MM.1S (cell line): ENCODE results near the gene ATXN1.

Experiments used
- DNase-seq: peaks from one replicate; pipeline ENCODE4 v3.0.0-alpha.2; 2015
- H2AFZ ChIP-seq: fragments of 300-600 bp; sonication (generic); 2 replicates; pipeline ENCODE4 v1.6.0; 2016; ENCODE audit warnings: antibody characterized with exemption, low read length
- H3F3A ChIP-seq: fragments of 300-600 bp; sonication (generic); 2 replicates; pipeline ENCODE4 v1.6.1; 2016; ENCODE audit warnings: mild to moderate bottlenecking, antibody characterized with exemption, low read length, moderate library complexity, mixed read lengths; ENCODE audit not compliant: insufficient read depth
- H3K27ac ChIP-seq: fragments of 300-600 bp; sonication (generic); 2 replicates; pipeline ENCODE4 v1.5.1; 2016; ENCODE audit warnings: mild to moderate bottlenecking, low read length
- H3K27me3 ChIP-seq: fragments of 300-600 bp; sonication (generic); replicated peaks from 2 replicates; pipeline ENCODE4 v1.6.0; 2016; ENCODE audit warnings: low read length; ENCODE audit not compliant: insufficient read depth
- H3K36me3 ChIP-seq: fragments of 300-600 bp; sonication (generic); replicated peaks from 2 replicates; pipeline ENCODE4 v1.6.1; 2016; ENCODE audit warnings: mild to moderate bottlenecking, low read length, mixed read lengths; ENCODE audit not compliant: insufficient read depth
- H3K4me1 ChIP-seq: fragments of 300-600 bp; sonication (generic); 2 replicates; pipeline ENCODE4 v1.6.1; 2016; ENCODE audit warnings: low read length, mixed read lengths
- H3K4me2 ChIP-seq: fragments of 300-600 bp; sonication (generic); 2 replicates; pipeline ENCODE4 v1.6.0; 2016; ENCODE audit warnings: low read depth, low read length
- H3K4me3 ChIP-seq: fragments of 300-600 bp; sonication (generic); 2 replicates; pipeline ENCODE4 v1.5.1; 2016; ENCODE audit warnings: low read length, mixed read lengths
- H3K79me2 ChIP-seq: fragments of 300-600 bp; sonication (generic); 2 replicates; pipeline ENCODE4 v1.6.1; 2016; ENCODE audit warnings: mixed run types, low read length, mixed read lengths
- H3K9ac ChIP-seq: fragments of 300-600 bp; sonication (generic); 2 replicates; pipeline ENCODE4 v1.6.1; 2016; ENCODE audit warnings: low read length, mixed read lengths
- H3K9me2 ChIP-seq: fragments of 300-600 bp; sonication (generic); replicated peaks from 2 replicates; pipeline ENCODE4 v1.6.1; 2016; ENCODE audit warnings: mild to moderate bottlenecking, low read length, mixed read lengths; ENCODE audit not compliant: insufficient read depth
- H3K9me3 ChIP-seq: fragments of 300-600 bp; sonication (generic); replicated peaks from 2 replicates; pipeline ENCODE4 v1.6.1; 2016; ENCODE audit warnings: mild to moderate bottlenecking, low read length, mixed read lengths; ENCODE audit not compliant: insufficient read depth
- H4K20me1 ChIP-seq: fragments of 300-600 bp; sonication (generic); 2 replicates; pipeline ENCODE4 v1.6.1; 2016; ENCODE audit warnings: mild to moderate bottlenecking, low read length, moderate library complexity, mixed read lengths; ENCODE audit not compliant: insufficient read depth
- EZH2 ChIP-seq: fragments of 300-600 bp; sonication (generic); optimal IDR thresholded peaks from 2 replicates; pipeline ENCODE3; 2017; ENCODE audit warnings: low read depth, mild to moderate bottlenecking, antibody characterized with exemption, low read length, mixed read lengths
- EZH2phosphoT487 ChIP-seq: fragments of 300-600 bp; sonication (generic); IDR thresholded peaks from 2 replicates; pipeline ENCODE4 v1.6.1; 2018; ENCODE audit warnings: antibody characterized with exemption, low read length
- TF ChIP-seq, protein P1 (sequence below): fragments of 300-600 bp; sonication (generic); IDR thresholded peaks from 2 replicates; pipeline ENCODE4 v1.5.1; 2016; ENCODE audit warnings: antibody characterized with exemption, low read length, mixed read lengths

The ATXN1 gene

DNA sequence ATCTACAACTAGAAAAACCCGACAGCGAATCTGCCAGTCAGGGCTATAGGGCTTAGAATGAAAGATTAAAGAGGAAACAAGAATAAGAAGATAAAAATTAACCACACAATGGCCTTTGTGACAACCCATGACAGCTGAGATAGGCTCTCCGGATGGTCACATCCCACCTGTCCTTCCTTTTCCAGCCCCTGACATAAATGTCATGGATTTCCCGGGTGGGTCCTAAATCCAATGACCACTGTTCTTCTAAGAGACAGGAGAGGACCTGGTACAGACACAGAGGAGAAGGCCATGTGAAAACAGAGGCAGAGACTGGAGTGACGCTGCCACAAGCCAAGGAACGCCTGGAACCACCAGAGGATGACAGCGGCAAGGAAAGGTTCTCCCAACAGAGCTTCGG lies 41.8 kb downstream of the ATXN1 start:
- no peaks in the 10 kb centered on the region for H4K20me1 ChIP-seq
- no peaks in the 10 kb centered on the region for H3K9me2 ChIP-seq
- no peak overlapping the region for H3K4me3 ChIP-seq
- H3K27ac ChIP-seq = no peak overlapping the region
- no peaks in the 10 kb centered on the region for H3K27me3 ChIP-seq
- no peaks in the 10 kb centered on the region for H3K9me3 ChIP-seq
- H3K4me1 ChIP-seq = no peaks in the 10 kb centered on the region
- no peaks in the 10 kb centered on the region for H3K36me3 ChIP-seq
- H3K9ac ChIP-seq = no peak overlapping the region
- no peak overlapping the region for H2AFZ ChIP-seq
- no peak for DNase-seq
- TF ChIP-seq EZH2 = no peak
- TF ChIP-seq EZH2phosphoT487 = no peak
- TF ChIP-seq, protein P1, sequence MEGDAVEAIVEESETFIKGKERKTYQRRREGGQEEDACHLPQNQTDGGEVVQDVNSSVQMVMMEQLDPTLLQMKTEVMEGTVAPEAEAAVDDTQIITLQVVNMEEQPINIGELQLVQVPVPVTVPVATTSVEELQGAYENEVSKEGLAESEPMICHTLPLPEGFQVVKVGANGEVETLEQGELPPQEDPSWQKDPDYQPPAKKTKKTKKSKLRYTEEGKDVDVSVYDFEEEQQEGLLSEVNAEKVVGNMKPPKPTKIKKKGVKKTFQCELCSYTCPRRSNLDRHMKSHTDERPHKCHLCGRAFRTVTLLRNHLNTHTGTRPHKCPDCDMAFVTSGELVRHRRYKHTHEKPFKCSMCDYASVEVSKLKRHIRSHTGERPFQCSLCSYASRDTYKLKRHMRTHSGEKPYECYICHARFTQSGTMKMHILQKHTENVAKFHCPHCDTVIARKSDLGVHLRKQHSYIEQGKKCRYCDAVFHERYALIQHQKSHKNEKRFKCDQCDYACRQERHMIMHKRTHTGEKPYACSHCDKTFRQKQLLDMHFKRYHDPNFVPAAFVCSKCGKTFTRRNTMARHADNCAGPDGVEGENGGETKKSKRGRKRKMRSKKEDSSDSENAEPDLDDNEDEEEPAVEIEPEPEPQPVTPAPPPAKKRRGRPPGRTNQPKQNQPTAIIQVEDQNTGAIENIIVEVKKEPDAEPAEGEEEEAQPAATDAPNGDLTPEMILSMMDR = no peak
- H3K79me2 ChIP-seq = peaks cover 12% of the 10 kb centered on the region; the same call in 1 of the 2 replicates
- no peaks in the 10 kb centered on the region for H3F3A ChIP-seq
- no peak overlapping the region for H3K4me2 ChIP-seq

- no peaks in the 10 kb centered on the region for H3K4me1 ChIP-seq
- H3K4me3 ChIP-seq = no peak overlapping the region
- no peak overlapping the region for H3K9ac ChIP-seq
- no peaks in the 10 kb centered on the region for H3F3A ChIP-seq
- H3K36me3 ChIP-seq = no peaks in the 10 kb centered on the region
- H2AFZ ChIP-seq = no peak overlapping the region
- H3K79me2 ChIP-seq = peaks cover 12% of the 10 kb centered on the region; the same call in 1 of the 2 replicates
- no peak overlapping the region for H3K4me2 ChIP-seq
- TF ChIP-seq EZH2 (no peak), EZH2phosphoT487 (no peak)
- TF ChIP-seq, protein P1 = no peak
- H3K27me3 ChIP-seq = no peaks in the 10 kb centered on the region
- H3K9me2 ChIP-seq = no peaks in the 10 kb centered on the region
- no peaks in the 10 kb centered on the region for H4K20me1 ChIP-seq
- no peaks in the 10 kb centered on the region for H3K9me3 ChIP-seq
- H3K27ac ChIP-seq = no peak overlapping the region
- no peak for DNase-seq
Observed at GRCh38 chr6:16718356-16718755, 42.9 kb downstream of the ATXN1 start.

DNA sequence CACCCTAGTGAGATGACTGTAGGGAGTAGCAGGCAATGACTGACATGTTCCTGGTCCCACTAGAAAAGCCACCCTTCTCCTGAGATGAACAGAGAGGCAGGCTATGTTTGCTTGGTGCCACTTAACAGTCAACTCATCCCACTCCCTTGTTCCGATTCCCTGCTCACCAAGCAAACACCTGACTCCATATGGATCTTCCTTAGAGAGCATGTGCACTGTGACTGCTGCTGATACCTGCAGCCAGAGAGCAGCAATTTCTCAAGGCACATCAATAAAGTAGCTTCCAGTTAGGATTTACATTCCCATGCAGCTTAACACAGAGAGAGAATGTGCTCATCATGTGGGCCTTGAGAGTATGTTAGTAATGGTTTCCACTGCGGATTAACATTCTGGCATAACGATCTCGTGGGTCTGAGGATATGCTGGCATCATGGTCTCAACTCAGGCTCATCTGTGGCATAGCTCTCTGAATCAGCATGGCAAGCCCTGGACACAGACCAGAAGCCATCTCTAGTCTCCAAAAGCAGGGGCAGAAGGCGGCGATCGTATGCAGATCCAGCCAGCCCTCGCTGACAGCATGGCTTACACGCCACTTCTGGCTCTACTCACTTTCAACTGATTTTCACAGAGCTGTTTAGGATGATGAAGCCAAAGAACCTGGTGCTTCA lies 43.9 kb downstream of the ATXN1 start:
- no peak overlapping the region for H3K9ac ChIP-seq
- H3K27me3 ChIP-seq = no peaks in the 10 kb centered on the region
- peaks cover 6% of the 10 kb centered on the region; the same call in 1 of the 2 replicates for H3K79me2 ChIP-seq
- TF ChIP-seq EZH2phosphoT487 = no peak
- TF ChIP-seq, protein P1 = no peak
- no peak for TF ChIP-seq EZH2
- no peak overlapping the region for H2AFZ ChIP-seq
- no peak for DNase-seq
- H3K9me2 ChIP-seq = no peaks in the 10 kb centered on the region
- H3K36me3 ChIP-seq = no peaks in the 10 kb centered on the region
- no peak overlapping the region for H3K27ac ChIP-seq
- H3K4me3 ChIP-seq = no peak overlapping the region
- H3K9me3 ChIP-seq = no peaks in the 10 kb centered on the region
- H3K4me2 ChIP-seq = no peak overlapping the region
- H3K4me1 ChIP-seq = no peaks in the 10 kb centered on the region
- H4K20me1 ChIP-seq = no peaks in the 10 kb centered on the region
- H3F3A ChIP-seq = no peaks in the 10 kb centered on the region
